HG03135 (cell line): Measurements from ENCODE around the gene CENPVL2.
"Not testable (repeated sequence)": the region's sequence is repeated elsewhere in the genome, so short reads cannot be mapped to it uniquely, and the experiment has no call there.

Experiments used
- ATAC-seq: cut with Tn5 transposase; IDR thresholded peaks from one replicate; pipeline ENCODE4 v1.9.1; 2021; ENCODE audit warnings: mild to moderate bottlenecking, moderate library complexity; ENCODE audit not compliant: unreplicated experiment

CENPVL2 gene

DNA sequence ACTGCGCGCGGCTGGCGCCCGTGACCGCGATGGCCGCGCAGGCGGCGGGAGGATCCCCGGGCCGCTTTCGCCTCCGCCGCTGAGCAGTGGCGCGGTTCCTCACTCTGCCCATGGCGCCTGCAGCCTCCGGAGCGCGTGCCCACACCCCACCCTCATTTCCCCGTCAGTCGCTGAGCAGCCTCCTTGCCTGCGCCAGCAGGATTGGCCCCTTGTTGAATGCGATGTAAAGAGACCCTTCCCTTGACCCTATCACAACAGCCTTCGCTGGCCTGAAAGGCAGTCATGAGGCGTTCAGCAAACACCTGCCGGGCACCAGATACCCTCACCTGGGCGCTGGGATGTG, at the start of gene CENPVL2:
TSS of gene CENPVL2 (minus strand) at position 112 of the 343 bp plus-strand sequence. CDS start at position 112, 0 bp downstream.
- ATAC-seq = not testable (repeated sequence)

DNA sequence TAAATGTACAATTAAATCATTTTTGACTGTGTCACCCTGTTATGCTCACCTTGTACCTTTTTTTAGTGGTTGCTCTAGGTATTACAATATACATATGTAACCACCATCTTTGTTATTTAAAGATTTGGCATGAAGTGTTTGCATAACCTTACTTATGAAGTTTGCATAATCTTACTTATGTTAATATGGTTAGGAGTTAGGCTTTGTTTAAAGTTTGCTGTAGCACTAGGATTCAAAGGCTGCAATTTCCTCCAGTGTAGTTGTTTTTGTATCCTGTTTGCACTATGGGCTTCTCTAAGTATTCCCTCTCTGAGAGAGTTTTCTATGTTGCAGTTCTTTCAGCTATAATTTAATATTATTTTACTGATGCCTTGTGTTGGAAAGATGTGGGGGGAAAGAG, 45.6 kb upstream of the CENPVL2 start:
- no peak for ATAC-seq

DNA sequence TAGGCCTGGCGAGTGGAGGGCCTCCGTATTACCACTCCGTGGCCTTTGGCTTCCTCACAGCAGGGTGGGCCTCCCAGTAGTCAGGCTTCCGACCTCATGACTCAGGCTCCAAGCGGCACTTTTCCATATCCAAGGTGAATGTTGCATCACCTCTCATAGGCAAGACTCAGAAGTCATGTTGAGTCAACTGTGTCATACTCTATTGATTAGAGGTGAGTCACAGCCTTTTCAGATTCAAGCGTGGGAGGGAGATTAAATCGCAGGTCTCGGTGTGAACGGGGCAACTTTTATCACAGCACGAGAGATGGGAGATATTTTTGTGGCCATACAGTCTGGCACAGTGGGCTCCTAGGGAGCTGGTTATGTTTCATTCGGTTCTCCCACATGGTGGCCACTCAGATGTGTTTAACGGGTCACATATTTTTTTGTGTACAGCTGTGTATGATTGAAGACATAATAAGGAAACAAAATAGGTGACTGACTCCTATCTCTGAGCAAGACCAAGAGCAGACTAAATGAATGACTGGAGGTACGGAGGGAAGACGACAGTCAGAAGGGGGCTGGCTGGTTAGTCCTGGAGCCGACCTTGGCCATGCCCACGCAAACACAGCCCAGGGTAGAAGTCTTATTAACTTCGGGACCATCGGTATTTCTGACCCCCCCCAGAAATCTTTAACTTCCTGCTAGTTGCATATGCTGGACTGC, 30.5 kb upstream of the CENPVL2 start:
- not testable (repeated sequence) for ATAC-seq

DNA sequence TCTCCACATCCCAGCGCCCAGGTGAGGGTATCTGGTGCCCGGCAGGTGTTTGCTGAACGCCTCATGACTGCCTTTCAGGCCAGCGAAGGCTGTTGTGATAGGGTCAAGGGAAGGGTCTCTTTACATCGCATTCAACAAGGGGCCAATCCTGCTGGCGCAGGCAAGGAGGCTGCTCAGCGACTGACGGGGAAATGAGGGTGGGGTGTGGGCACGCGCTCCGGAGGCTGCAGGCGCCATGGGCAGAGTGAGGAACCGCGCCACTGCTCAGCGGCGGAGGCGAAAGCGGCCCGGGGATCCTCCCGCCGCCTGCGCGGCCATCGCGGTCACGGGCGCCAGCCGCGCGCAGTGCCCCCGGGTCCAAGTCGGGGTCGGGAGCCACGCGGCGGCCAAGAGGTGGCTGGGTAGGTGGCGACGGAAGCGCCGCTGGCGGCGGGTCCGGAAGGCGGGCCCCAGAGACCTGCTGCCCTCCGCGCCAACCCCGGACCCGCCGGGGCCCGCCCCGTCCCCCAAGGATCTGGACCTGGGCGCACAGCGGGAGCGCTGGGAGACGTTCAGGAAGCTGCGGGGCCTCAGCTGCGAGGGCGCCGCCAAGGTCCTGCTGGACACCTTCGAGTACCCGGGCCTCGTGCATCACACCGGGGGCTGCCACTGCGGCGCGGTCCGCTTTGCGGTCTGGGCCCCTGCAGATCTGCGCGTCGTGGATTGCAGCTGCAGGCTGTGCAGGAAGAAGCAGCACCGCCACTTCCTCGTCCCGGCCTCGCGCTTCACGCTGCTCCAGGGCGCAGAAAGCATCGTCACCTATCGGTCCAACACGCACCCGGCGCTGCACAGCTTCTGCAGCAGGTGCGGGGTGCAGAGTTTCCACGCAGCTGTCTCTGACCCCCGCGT, 27.9 kb upstream of the CENPVL2 start, which contains the start of gene CENPVL1:
TSS of gene CENPVL1 (plus strand) at position 236 of the 888 bp plus-strand sequence. CDS start at position 236, 0 bp downstream.
- not testable (repeated sequence) for ATAC-seq

DNA sequence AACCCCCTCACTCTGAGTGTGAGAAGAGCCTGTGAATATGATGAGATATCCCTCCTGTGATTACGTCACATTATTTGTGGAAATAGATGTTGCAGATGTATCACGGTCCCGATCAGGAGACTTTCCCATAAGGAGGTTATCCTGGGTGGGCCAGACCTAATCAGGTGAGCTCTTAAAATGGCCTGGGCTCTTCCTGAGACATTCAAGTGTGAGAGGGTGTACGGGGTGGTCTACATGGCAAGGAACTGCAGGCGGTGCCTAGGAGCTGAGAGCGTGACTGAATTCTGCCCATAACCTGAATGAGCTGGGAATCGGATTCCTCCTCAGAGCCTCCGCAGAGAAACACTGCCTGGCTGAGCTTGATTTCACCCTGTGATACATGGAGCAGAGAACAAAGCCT, 14.8 kb upstream of the CENPVL2 start:
- ATAC-seq = no peak

DNA sequence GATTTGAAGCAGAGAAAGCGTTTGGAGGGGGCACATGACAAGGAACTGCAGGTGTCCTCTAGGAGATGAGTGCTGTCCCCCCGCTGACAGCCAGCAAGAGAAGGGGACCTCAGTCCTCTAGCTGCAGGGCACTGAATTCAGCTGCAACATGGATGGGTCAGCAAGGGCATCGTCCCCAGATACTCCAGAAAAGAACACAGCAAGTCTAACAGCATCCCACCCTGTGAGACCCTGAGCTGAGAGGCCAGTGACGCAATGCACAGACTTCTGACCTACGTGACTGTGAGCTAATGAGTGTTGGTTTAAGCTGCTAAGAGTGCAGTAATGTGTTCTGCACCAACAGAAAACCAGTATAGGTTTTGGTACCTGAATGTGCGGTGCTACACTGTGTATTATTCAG, 11.6 kb upstream of the CENPVL2 start:
- ATAC-seq = no peak

DNA sequence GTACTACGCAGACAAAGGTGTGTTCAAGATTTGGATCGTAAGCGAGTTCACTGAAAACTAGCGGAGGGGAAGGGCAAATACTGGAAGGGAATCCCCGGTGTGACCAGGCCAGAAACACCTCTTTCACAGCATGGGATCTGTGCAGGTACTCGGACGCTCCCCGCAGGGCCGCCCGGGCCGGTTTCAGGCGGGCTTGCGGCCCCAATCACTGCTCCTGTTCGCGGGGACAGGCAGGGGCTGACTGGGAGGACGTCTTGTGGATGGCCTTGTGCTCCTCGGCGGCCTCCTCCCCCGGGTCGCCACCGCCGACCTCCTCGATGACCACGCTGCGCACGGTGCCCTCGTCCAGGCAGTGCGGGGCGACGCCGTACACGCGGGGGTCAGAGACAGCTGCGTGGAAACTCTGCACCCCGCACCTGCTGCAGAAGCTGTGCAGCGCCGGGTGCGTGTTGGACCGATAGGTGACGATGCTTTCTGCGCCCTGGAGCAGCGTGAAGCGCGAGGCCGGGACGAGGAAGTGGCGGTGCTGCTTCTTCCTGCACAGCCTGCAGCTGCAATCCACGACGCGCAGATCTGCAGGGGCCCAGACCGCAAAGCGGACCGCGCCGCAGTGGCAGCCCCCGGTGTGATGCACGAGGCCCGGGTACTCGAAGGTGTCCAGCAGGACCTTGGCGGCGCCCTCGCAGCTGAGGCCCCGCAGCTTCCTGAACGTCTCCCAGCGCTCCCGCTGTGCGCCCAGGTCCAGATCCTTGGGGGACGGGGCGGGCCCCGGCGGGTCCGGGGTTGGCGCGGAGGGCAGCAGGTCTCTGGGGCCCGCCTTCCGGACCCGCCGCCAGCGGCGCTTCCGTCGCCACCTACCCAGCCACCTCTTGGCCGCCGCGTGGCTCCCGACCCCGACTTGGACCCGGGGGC, 567 bp downstream of the CENPVL2 start:
- ATAC-seq = not testable (repeated sequence)

DNA sequence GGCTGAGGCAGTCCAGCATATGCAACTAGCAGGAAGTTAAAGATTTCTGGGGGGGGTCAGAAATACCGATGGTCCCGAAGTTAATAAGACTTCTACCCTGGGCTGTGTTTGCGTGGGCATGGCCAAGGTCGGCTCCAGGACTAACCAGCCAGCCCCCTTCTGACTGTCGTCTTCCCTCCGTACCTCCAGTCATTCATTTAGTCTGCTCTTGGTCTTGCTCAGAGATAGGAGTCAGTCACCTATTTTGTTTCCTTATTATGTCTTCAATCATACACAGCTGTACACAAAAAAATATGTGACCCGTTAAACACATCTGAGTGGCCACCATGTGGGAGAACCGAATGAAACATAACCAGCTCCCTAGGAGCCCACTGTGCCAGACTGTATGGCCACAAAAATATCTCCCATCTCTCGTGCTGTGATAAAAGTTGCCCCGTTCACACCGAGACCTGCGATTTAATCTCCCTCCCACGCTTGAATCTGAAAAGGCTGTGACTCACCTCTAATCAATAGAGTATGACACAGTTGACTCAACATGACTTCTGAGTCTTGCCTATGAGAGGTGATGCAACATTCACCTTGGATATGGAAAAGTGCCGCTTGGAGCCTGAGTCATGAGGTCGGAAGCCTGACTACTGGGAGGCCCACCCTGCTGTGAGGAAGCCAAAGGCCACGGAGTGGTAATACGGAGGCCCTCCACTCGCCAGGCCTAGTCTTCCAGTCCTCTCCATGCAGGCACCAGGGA, 2.8 kb downstream of the CENPVL2 start:
- ATAC-seq = not testable (repeated sequence)

DNA sequence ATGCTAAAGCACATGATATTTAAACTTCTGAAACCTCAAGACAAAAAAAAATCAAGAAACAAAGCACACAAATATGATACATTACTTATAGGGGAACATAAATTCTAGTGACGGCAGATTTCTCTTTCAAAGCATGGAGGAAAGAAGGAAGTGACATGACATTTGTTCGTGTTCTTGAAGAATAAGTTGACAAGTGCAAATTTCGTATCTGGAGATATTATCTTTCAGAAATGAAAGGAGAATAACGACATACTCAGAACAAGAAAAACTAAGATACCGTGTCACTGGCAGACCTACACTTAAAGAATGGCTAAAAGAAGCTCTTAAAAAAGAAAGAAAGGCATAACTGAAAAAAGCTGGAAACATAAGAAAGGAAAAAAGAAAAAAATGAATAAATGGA, 16.6 kb downstream of the CENPVL2 start:
- no peak for ATAC-seq

DNA sequence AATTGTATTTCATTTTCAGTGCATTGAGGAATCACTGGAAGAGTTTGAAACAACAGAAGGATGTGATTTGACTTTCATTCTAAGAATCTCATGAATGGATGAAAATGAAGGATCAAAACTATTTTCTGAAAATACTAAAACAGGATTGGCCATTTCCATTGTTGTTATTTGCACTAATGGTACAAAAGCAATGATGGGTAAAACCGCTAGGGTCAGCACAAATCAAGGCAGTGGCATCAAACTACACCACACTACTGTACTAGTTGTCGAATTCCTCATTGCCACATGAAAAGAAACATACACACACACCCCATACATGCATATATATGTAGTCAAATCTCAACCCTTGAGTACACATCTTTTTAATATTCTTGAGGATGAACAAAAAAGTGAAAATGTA, 39.3 kb downstream of the CENPVL2 start:
- ATAC-seq = no peak

DNA sequence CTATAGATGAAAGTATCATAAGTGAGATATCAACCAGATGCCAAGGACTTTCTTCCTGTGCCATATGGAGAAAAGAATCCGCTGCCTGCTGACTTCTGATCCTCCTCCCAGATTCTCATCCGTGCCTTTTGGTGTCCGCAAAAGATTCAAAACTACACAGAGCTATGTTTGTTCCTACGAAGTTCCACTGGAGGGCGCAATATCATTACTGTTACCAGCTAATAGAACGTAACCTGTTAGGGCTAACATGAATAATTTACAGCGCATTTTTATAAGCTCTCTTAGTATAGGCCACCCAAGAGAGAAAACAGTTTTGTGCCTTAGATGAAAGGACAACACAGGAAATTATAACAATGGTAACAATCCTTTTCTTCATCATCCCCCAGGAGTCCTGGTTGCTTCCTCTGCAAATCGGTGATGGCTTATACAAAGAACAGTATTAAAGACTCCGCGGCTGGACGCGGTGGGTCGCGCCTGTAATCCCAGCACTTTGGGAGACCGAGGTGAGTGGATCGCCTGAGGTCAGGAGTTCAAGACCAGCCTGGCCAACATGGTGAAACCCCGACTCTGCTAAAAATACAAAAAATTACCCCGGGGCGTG, 41.1 kb downstream of the CENPVL2 start:
- no peak for ATAC-seq

DNA sequence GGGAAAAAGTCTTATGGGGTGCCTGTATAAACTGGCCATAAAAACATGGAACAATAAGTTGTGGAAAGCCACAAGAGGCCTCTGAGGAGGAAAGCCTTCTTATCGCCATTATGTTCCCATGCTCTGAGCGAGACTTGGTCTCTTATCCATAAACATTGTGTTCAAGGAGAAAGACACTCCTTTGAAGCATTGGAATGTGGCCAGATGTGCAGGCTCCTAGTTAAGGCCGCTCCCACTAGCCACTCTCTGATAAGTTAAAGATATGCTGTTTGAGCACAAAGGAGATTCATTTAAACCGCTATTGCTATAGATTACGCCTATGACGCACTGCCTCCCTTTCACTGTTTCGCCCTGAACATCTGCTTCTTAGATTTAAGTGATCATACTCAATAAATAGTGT, 46.1 kb downstream of the CENPVL2 start:
- ATAC-seq = not testable (repeated sequence)
